Measurements from ENCODE around the gene DYDC1. TPM values are rescaled to one million over a fixed set of nuclear protein-coding genes. Genes with fewer than 3 reads are reported as not detected.
"Not testable (repeated sequence)": the region's sequence is repeated elsewhere in the genome, so short reads cannot be mapped to it uniquely, and the experiment has no call there.

The DYDC1 gene
- not detected in 2 replicates for total RNA-seq

GRCh38 chr10:80356563-80356988 is at the start of gene DYDC1, which contains the start of gene DYDC2:
Gene DYDC1, minus strand, starts transcription at chr10:80356755. Its CDS starts 4,154 bp downstream, at chr10:80352601.
Gene DYDC2, plus strand, starts transcription at chr10:80356781. Its CDS starts 5,663 bp downstream, at chr10:80362444.
- no peak for DNase-seq (ENCODE audit: extremely low read depth, low read depth, low spot score)

- DNase-seq (ENCODE audit: extremely low read depth, low read depth, low spot score) = no peak
Observed at GRCh38 chr10:80406204-80406603, 49.6 kb upstream of the DYDC1 start.

GRCh38 chr10:80405626-80406025 is 49.1 kb upstream of the DYDC1 start:
- no peak for DNase-seq (ENCODE audit: extremely low read depth, low read depth, low spot score)

- DNase-seq (ENCODE audit: extremely low read depth, low read depth, low spot score) = no peak
Observed at GRCh38 chr10:80405035-80405434, 48.5 kb upstream of the DYDC1 start.

GRCh38 chr10:80400136-80400804 is 43.7 kb upstream of the DYDC1 start:
- no peak for DNase-seq (ENCODE audit: extremely low read depth, low read depth, low spot score)

- DNase-seq (ENCODE audit: extremely low read depth, low read depth, low spot score) = no peak
Observed at GRCh38 chr10:80397014-80397413, 40.5 kb upstream of the DYDC1 start.

- DNase-seq (ENCODE audit: extremely low read depth, low read depth, low spot score) = no peak
Observed at GRCh38 chr10:80394358-80394916, 37.9 kb upstream of the DYDC1 start.

- DNase-seq (ENCODE audit: extremely low read depth, low read depth, low spot score) = no peak
Observed at GRCh38 chr10:80392250-80392649, 35.7 kb upstream of the DYDC1 start.

- no peak for DNase-seq (ENCODE audit: extremely low read depth, low read depth, low spot score)
Observed at GRCh38 chr10:80390740-80391139, 34.2 kb upstream of the DYDC1 start.

- DNase-seq (ENCODE audit: extremely low read depth, low read depth, low spot score) = no peak
Observed at GRCh38 chr10:80382989-80383388, 26.4 kb upstream of the DYDC1 start.

GRCh38 chr10:80380185-80380584 is 23.6 kb upstream of the DYDC1 start:
- DNase-seq (ENCODE audit: extremely low read depth, low read depth, low spot score) = no peak

GRCh38 chr10:80379701-80380100 is 23.1 kb upstream of the DYDC1 start:
- no peak for DNase-seq (ENCODE audit: extremely low read depth, low read depth, low spot score)

GRCh38 chr10:80373502-80373901 is 16.9 kb upstream of the DYDC1 start:
- no peak for DNase-seq (ENCODE audit: extremely low read depth, low read depth, low spot score)

GRCh38 chr10:80372675-80373074 is 16.1 kb upstream of the DYDC1 start:
- DNase-seq (ENCODE audit: extremely low read depth, low read depth, low spot score) = no peak

- DNase-seq (ENCODE audit: extremely low read depth, low read depth, low spot score) = no peak
Observed at GRCh38 chr10:80371467-80371866, 14.9 kb upstream of the DYDC1 start.

GRCh38 chr10:80365510-80365909 is 9.0 kb upstream of the DYDC1 start:
- DNase-seq (ENCODE audit: extremely low read depth, low read depth, low spot score) = no peak

- no peak for DNase-seq (ENCODE audit: extremely low read depth, low read depth, low spot score)
Observed at GRCh38 chr10:80359644-80360043, 3.1 kb upstream of the DYDC1 start.

- not testable (repeated sequence) for DNase-seq (ENCODE audit: extremely low read depth, low read depth, low spot score)
Observed at GRCh38 chr10:80358925-80359324, 2.4 kb upstream of the DYDC1 start.

- DNase-seq (ENCODE audit: extremely low read depth, low read depth, low spot score) = no peak
Observed at GRCh38 chr10:80357851-80358125, 1.2 kb upstream of the DYDC1 start.

GRCh38 chr10:80356989-80357850 is 665 bp upstream of the DYDC1 start:
- no peak for DNase-seq (ENCODE audit: extremely low read depth, low read depth, low spot score)

GRCh38 chr10:80351220-80351619 is 5.3 kb downstream of the DYDC1 start:
- DNase-seq (ENCODE audit: extremely low read depth, low read depth, low spot score) = no peak

- DNase-seq (ENCODE audit: extremely low read depth, low read depth, low spot score) = no peak
Observed at GRCh38 chr10:80350251-80350650, 6.3 kb downstream of the DYDC1 start.

Measured in glomerular endothelial cell (primary cell).